Pancreas (tissue), 10 donors: Measurements from ENCODE around the gene SGCD. TPM values are rescaled to one million over a fixed set of nuclear protein-coding genes. Genes with fewer than 3 reads are reported as not detected.

Experiments
- ATAC-seq, 4 donors: fragments of 200-7000 bp; cut with Tn5 transposase; one replicate each; pipeline versions ENCODE4 v1.8.0 to v1.9.1; 2020; ENCODE audit warnings: mild to moderate bottlenecking in 4 of 4, moderate library complexity in 4 of 4
- DNase-seq, 6 donors: peaks; one replicate each; pipeline ENCODE4 v3.0.0-alpha.2; 2020
- FAIRE-seq: peaks from 2 replicates; lab custom pipeline; 2012; peaks lifted over from hg19 to GRCh38; lab: Jason Lieb, UNC
- H3K27ac ChIP-seq, 4 donors: fragments of 200-600 bp; sonication (generic); 1 replicate in 3 of 4; 2 replicates in 1 of 4; pipeline versions ENCODE4 v1.5.0 to v1.8.0; 2020
- H3K27me3 ChIP-seq, 4 donors: fragments of 200-600 bp; one replicate each; pipeline ENCODE4 v1.8.0; 2021
- H3K36me3 ChIP-seq, 3 donors: fragments of 200-600 bp; sonication (generic) in 1 of 3; one replicate each; pipeline versions ENCODE4 v1.5.0 to v1.8.0; 2020 to 2021
- H3K4me1 ChIP-seq, 3 donors: fragments of 200-600 bp; one replicate each; pipeline ENCODE4 v1.8.0; 2021
- H3K4me3 ChIP-seq, 4 donors: fragments of 200-600 bp; sonication (generic) in 2 of 4; one replicate each; pipeline versions ENCODE4 v1.5.0 to v1.8.0; 2020 to 2021
- H3K9me3 ChIP-seq, 4 donors: fragments of 200-600 bp; one replicate each; pipeline ENCODE4 v1.8.0; 2021
- CTCF ChIP-seq, 4 donors: fragments of 200-600 bp; sonication (generic) in 3 of 4; IDR thresholded peaks; one replicate each; pipeline versions ENCODE4 v1.5.0 to v1.8.0; 2021; ENCODE audit warnings: antibody characterized with exemption in 4 of 4
- WGBS, 2 donors: extraction: QIAGEN DNeasy Blood & Tissue Kit; methylation state at CpG; one replicate each; pipeline ENCODE4 v1.1.7; 2013; 5-methylcytosine and 5-hydroxymethylcytosine counted together
- intact Hi-C, 3 donors: fragments of 100-400 bp; cut with DNase I; formaldehyde crosslinking; loops; one replicate each; pipeline versions ENCODE4 v1.11.1 to v1.14.2; 2022
- polyA plus RNA-seq, 2 donors: library from polyadenylated mRNA; stranded (reverse); fragments of 200-250 nt; gene quantifications; one replicate each; pipeline ENCODE4 v1.2.3, GENCODE V29; 2013
- total RNA-seq, 6 donors: library from RNA; stranded (reverse); fragmentation: NEBNext Ultra II Directional in 4 of 6; extraction: Animal tissue kit (Norgen Biotek cat#: 25700) in 4 of 6; gene quantifications; one replicate each; pipeline versions ENCODE4 v1.2.1 to v1.2.4, GENCODE V29; 2021 to 2023
- donor health status: healthy with polysubstance abuse.
- donor health status: DM: no; HTN: no; CAD: no; lungs with moderate emphysema.
- donor health status: DM: no; HTN: no; CAD: no.
- donor health status: control.
- donor health status: control.
- donor health status: Bipolar disorder and iron deficiency.
- donor health status: DM: yes; HTN: yes; CAD: no.
- donor health status: DM: no; HTN: no; CAD: no.
- donor health status: DM: no; HTN: no; CAD: no.
- donor health status: DM: yes; HTN: yes; CAD: no.

The SGCD gene
- total and polyA plus RNA-seq, 8 donors: 0.11 to 1.9 (median 0.35) TPM

GRCh38 chr5:156618601-156619000, 291.6 kb downstream of the SGCD start:
- TF ChIP-seq CTCF (IDR thresholded peaks at IDR 0.05): no peak
- Histone ChIP-seq H3K4me3 (no peak overlapping the region), H3K4me1 (no peaks in the 10 kb centered on the region), H3K9me3 (no peaks in the 10 kb centered on the region), H3K27ac (no peak overlapping the region), H3K27me3 (no peaks in the 10 kb centered on the region), H3K36me3 (no peaks in the 10 kb centered on the region)
- 77 to 89% methylated on average over 8 of the region's 8 CpGs for WGBS, 2 donors
- no peak for DNase-seq
- ATAC-seq: no peak
- no peak for FAIRE-seq
- intact Hi-C loops: no loop called here

GRCh38 chr5:156621719-156622118, 294.8 kb downstream of the SGCD start:
- no peak overlapping the region for H3K27ac ChIP-seq
- no peaks in the 10 kb centered on the region for H3K27me3 ChIP-seq
- no peaks in the 10 kb centered on the region for H3K4me1 ChIP-seq
- no peak for DNase-seq
- H3K4me3 ChIP-seq: no peak overlapping the region
- ATAC-seq: no peak
- H3K9me3 ChIP-seq: no peaks in the 10 kb centered on the region
- intact Hi-C loops: no loop called here
- TF ChIP-seq CTCF (IDR thresholded peaks at IDR 0.05): no peak
- FAIRE-seq: no peak
- no peaks in the 10 kb centered on the region for H3K36me3 ChIP-seq
- 58 to 68% methylated on average over 1 of the region's 1 CpG for WGBS, 2 donors

- no peak for TF ChIP-seq CTCF (IDR thresholded peaks at IDR 0.05)
- FAIRE-seq: no peak
- no peak for DNase-seq
These were observed 296.5 kb downstream of the SGCD start for GRCh38 chr5:156623381-156624040.

GRCh38 chr5:156624686-156625085, 297.7 kb downstream of the SGCD start:
- H3K4me1 ChIP-seq: no peaks in the 10 kb centered on the region
- H3K27me3 ChIP-seq: no peaks in the 10 kb centered on the region
- H3K4me3 ChIP-seq: no peak overlapping the region
- no peak for TF ChIP-seq CTCF (IDR thresholded peaks at IDR 0.05)
- no peak for DNase-seq
- whole genome bisulfite sequencing, 2 donors: 67 to 69% methylated on average over 4 of the region's 4 CpGs
- no peaks in the 10 kb centered on the region for H3K36me3 ChIP-seq
- no peak overlapping the region for H3K27ac ChIP-seq
- ATAC-seq: no peak
- no peaks in the 10 kb centered on the region for H3K9me3 ChIP-seq
- FAIRE-seq: no peak
- intact Hi-C loops: no loop called here

More at GRCh38 chr5:156623381-156624040, 296.5 kb downstream of the SGCD start:
- Histone ChIP-seq H3K27ac (no peak overlapping the region), H3K4me1 (no peaks in the 10 kb centered on the region), H3K36me3 (no peaks in the 10 kb centered on the region), H3K27me3 (no peaks in the 10 kb centered on the region), H3K4me3 (no peak overlapping the region), H3K9me3 (no peaks in the 10 kb centered on the region)
- intact Hi-C loops: no loop called here
- 63 to 77% methylated on average over 5 of the region's 5 CpGs for WGBS, 2 donors
- no peak for ATAC-seq

DNA sequence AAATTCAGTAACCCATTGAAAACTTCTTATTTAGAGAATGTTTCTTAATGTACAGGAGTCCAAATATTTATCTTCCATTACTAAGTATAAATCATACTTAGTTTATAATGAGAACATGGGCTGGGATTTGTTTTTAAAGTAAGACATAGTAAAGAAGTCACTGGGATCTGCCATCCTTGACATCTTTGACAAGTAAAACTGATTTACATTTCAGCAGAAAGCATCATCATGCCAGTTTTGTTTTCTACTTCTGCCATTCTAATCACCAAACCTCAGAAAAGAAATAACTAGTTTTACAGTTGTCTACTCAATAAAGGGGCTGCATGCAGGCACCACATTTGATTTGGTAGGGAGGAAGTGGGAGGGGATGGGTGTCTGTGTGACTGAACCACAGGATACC, 301.5 kb downstream of the SGCD start:
- Histone ChIP-seq H3K27ac (no peak overlapping the region), H3K4me1 (no peaks in the 10 kb centered on the region), H3K4me3 (no peak overlapping the region), H3K27me3 (no peaks in the 10 kb centered on the region), H3K36me3 (no peaks in the 10 kb centered on the region), H3K9me3 (no peaks in the 10 kb centered on the region)
- no peak for FAIRE-seq
- DNase-seq: no peak
- intact Hi-C loops: no loop called here
- TF ChIP-seq CTCF (IDR thresholded peaks at IDR 0.05): no peak
- no peak for ATAC-seq
